ENCODE results near the gene ELMOD3.
A peak's percentile ranks its signal among the peaks of the same experiment; 100 is the strongest.
"Not testable (repeated sequence)": the region's sequence is repeated elsewhere in the genome, so short reads cannot be mapped to it uniquely, and the experiment has no call there.

Gene ELMOD3

DNA sequence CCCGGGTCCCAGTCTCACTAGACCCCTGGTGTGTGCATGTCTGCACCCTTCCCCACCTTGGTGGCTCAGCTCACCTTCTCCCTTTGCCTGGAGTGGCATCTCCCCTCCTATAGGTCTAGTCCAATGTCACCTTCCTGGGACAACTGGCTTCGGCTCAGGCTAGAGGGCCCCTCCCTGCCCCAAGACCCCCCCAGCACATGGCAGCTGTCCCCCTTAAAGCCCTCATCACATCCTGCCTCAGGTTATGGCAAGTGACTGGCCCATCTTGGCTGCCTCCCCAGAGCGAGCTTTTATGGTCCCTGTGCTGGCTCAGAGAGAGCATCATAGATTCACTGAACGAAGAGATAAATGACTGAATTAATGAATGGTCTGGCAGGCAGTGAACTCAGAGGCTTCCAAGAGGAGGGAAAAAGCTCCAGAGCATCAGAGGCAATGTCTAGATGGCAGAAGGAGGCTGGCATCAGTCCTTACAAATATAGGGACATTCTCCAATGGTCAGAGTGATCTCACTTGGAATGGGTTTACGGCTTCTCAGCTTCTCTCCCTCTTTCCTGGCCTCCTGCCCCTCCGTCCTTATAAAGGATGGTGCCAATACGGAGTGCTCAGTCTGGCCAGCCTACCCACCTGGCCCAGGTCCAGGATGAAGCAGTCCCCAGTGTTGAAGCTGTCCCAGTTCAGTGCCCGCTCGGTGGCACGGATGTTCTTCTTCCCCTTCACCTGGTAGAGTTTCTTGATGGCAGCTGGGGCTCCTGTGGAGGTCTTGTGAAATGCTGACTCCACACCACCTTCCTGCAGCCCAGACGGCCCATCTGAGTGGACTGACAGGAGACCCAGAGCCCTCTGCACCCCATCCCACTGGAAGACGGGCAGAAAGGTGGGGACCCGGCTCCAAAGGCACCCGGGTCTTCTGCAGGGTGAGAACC is 46.2 kb downstream of the ELMOD3 start:
- DNase-seq (ENCODE audit: low read depth in 1 of 2, low spot score in 1 of 2) = no peak

DNA sequence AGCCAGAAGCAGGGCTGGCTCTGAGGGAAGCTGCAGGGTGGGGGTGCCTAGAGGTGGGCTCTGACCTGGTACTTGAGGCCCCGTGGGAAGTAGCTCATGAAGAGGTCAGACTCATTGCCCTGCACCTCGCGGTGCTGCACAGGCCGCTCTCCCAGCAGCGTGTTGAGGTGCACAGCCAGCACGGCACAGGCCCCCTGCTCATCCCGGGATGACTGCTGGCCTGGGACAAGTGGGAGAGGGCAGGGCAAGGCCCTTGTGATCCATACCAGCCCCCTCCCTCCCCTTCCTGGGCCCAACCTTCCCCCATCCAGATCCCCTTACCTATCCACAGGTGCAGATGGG is 46.9 kb downstream of the ELMOD3 start:
- no peak for DNase-seq (ENCODE audit: low read depth in 1 of 2, low spot score in 1 of 2)

DNA sequence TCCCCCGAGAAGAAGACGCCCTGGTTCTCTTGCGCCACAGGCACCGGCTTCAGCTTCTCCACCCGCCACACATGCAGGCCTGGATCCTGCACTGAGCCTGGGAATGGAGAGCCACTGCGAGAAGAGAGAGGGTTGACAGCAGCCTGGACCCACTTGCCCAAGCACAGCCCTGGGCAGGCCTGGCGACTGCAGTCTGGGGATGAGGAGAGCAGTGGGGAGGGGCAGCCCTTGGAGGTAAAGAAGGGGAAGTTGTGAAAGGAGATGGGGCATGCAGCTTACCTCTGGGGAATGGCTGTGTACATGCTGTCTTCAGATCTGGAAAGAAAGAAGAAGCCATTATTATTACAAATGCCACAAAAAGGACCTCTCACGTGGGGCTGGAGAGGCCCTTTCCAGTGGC is 47.3 kb downstream of the ELMOD3 start:
- DNase-seq (ENCODE audit: low read depth in 1 of 2, low spot score in 1 of 2) = no peak

GRCh38 chr2:85405201-85406059 is 50.9 kb downstream of the ELMOD3 start:
- peak in 1 of 2 donors; percentile 38 for DNase-seq (ENCODE audit: low read depth in 1 of 2, low spot score in 1 of 2)

GRCh38 chr2:85409845-85410583 is 55.4 kb downstream of the ELMOD3 start, which contains the start of gene CAPG:
CAPG (minus strand) TSS chr2:85410366; CDS start chr2:85402145, 8,221 bp downstream.
- no peak for DNase-seq (ENCODE audit: low read depth in 1 of 2, low spot score in 1 of 2)

DNA sequence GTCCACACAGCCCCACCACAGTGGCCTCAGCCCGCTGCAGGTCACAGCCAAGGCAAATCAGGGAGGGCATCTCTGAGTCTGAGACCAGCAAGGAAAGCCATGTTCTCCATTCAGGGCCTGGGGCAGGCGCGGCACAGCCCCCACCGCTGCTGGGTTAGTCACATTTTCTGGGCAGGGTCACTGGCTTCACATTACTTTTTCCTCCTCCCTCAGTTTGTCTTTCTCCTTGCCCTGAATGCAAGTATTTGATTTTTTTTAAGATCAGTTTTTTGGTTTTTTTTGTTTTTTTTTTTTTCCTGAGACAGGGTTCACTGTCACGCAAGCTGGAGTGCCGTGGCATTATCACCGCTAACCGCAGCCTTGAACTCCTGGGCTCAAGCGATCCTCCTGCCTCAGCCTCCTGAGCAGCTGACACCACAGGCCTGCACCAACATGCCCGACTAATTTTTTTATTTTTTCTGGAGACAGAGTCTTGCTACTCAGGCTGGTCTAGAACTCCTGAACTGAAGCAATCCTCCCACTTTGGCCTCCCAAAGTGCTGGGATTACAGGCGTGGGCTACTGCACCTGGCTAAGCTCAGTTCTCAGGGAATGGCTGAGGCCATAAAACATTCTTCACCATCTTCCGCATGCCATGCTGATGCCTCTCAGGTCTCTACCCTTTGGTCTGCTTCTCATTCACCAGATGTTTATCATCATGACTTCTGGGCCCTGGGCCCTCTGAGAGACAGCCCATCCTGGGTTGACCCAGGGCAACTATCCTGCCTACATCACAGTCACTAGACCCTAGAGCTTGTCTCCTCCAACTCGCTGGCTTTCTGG is 56.2 kb downstream of the ELMOD3 start:
- no peak for DNase-seq (ENCODE audit: low read depth in 1 of 2, low spot score in 1 of 2)

DNA sequence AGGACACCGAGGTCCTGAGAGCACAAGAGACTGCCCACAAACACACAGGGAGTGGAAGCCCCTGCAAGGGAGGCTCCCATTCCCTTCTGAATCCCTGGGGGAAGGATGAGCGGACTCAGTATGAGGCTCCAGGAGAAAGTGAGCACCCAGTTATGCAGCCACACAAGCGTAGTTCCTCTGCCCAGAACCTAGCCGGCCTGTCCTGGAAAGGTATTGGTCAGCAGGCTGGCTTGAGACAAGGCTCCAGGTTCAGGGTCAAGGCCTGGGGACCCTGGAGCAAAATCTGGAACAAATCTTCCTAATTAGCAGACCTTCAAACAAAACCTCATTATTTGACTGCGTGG is 56.8 kb downstream of the ELMOD3 start:
- DNase-seq (ENCODE audit: low read depth in 1 of 2, low spot score in 1 of 2) = no peak

DNA sequence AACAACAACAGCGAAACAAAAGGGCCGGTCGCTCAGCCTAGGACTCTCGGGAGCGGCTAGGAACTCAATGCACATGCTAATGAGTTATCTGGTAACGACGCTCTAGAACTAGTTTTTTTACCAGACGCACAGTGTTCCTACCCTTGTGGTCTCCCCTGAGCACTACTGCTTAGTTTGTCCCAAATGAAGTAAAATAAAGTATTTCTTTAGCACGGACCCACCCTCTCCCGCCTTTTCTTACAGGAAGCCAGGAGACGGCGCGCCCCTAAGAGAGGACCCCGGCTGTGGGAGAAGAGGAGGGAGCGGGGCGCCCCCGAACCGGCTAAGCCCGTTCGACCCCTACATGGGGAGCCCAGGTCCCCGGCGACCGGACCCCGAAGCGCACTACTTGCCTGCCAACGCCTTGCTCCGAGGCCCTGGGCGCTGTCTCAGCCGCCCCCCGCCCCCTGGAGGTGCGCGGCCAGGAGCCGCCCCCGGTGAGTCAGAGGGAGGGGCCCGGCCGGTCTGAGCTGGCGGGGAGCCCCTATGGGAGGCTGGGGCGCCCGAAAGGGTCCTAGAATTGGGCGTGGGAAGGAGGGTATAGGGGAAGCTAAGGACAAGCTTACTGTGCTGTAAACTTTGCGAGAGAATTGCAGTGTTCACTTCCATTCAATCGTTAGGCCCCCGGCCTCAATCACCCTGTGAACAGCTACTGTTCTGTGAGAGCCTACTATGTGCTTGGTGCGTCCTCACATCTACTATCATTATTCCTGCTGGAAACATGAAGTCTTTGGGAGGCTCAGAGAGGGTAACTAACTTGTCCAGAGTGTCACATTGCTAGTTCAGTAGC is 59.2 kb downstream of the ELMOD3 start:
- DNase-seq (ENCODE audit: low read depth in 1 of 2, low spot score in 1 of 2) = peak in 1 of 2 donors; percentile 41

- not testable (repeated sequence) for DNase-seq (ENCODE audit: low read depth in 1 of 2, low spot score in 1 of 2)
Observed at GRCh38 chr2:85414421-85414759, 59.8 kb downstream of the ELMOD3 start.

GRCh38 chr2:85414761-85415553 is 60.4 kb downstream of the ELMOD3 start:
- DNase-seq (ENCODE audit: low read depth in 1 of 2, low spot score in 1 of 2) = no peak

- no peak for DNase-seq (ENCODE audit: low read depth in 1 of 2, low spot score in 1 of 2)
Observed at GRCh38 chr2:85415980-85416650, 61.5 kb downstream of the ELMOD3 start.

GRCh38 chr2:85418132-85419008 is 63.8 kb downstream of the ELMOD3 start, which contains the start of gene SH2D6:
SH2D6 (plus strand) TSS chr2:85418714; CDS start chr2:85429466, 10,752 bp downstream.
- peak; percentile 66 to 80 for DNase-seq (ENCODE audit: low read depth in 1 of 2, low spot score in 1 of 2)

- no peak for DNase-seq (ENCODE audit: low read depth in 1 of 2, low spot score in 1 of 2)
Observed at GRCh38 chr2:85419009-85419675, 64.6 kb downstream of the ELMOD3 start.

DNA sequence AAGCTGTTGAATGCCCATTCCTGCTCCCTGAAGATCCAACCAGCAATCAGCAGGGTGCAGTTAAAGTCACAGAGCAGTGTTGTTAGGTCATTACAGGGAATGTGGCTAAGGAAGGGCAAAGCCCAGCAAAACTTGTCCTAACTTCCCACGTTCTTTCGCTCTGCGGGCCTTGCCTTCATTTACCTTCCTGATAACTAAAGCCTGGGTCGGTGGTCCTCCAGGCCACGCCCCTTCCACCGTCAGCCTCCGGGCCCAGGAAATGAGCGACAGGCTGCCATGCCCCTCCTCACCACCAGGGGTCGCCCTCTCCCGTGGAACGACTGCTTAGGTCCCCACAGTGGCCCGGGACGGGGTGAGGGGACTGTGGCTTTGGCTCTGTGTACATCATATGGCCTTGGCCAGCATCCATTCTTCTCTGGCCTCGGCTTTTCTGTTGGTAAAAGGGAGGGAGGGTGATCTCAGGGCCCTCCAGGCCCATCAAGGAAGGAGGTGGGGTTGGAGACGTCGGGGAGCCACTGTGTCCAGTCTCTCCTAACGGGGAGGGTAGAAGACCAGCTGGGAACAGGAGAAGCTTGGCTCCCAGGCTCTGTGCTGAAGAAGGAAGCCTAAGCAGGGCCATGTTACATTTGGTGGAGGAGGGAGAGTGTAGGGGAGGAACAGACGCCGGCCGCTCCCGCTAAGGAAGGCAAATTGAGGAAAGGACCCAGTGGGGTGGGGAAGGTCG is 66.1 kb downstream of the ELMOD3 start:
- DNase-seq (ENCODE audit: low read depth in 1 of 2, low spot score in 1 of 2) = peak; percentile 83 to 91

GRCh38 chr2:85421260-85422071 is 66.9 kb downstream of the ELMOD3 start:
- DNase-seq (ENCODE audit: low read depth in 1 of 2, low spot score in 1 of 2) = no peak

Measured in stimulated activated CD4-positive, alpha-beta T cell treated with anti-CD3 and anti-CD28 coated beads, Interleukin-15, amount 100 ng/mL, for 1 hour (primary cell).